ENCODE data around the gene F5.

DNA sequence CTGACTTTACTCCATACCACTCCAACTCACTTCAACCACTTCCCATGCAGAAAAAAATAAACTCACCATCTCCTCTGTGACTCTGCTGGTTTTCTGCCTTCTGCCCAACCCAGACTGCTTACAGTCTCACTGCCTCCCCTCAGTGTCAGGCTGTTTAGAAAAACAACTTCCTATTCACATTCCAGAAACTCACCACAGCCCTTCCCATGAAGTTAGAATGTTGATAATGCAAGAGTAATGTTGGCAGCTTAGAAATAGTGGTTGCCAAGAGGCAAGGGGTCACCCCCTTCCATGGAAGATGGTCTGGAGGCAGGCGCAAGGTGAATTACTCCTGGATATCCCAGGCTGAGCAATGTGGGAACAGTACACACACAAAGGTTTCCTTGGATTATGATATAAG is 43.7 kb upstream of the F5 start, which contains the start of gene SELP:
- TF ChIP-seq, protein P1, sequence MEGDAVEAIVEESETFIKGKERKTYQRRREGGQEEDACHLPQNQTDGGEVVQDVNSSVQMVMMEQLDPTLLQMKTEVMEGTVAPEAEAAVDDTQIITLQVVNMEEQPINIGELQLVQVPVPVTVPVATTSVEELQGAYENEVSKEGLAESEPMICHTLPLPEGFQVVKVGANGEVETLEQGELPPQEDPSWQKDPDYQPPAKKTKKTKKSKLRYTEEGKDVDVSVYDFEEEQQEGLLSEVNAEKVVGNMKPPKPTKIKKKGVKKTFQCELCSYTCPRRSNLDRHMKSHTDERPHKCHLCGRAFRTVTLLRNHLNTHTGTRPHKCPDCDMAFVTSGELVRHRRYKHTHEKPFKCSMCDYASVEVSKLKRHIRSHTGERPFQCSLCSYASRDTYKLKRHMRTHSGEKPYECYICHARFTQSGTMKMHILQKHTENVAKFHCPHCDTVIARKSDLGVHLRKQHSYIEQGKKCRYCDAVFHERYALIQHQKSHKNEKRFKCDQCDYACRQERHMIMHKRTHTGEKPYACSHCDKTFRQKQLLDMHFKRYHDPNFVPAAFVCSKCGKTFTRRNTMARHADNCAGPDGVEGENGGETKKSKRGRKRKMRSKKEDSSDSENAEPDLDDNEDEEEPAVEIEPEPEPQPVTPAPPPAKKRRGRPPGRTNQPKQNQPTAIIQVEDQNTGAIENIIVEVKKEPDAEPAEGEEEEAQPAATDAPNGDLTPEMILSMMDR (IDR thresholded peaks at IDR 0.05; ENCODE audit: borderline replicate concordance, extremely low read depth, low read length, poor library complexity, severe bottlenecking), result no peak
- TF ChIP-seq EZH2 (IDR thresholded peaks at IDR 0.05; ENCODE audit: borderline replicate concordance, low read depth, low read length, severe bottlenecking), result no peak
